Measurements from ENCODE around the gene SDHD. TPM values are rescaled to one million over a fixed set of nuclear protein-coding genes. Genes with fewer than 3 reads are reported as not detected.

Gene SDHD
- total and polyA plus RNA-seq, 9 of the 15 experiments (the other 6 are each of a cell fraction or from before 2014, with no cell fraction given): 150 to 1,225 (median 215) TPM

DNA sequence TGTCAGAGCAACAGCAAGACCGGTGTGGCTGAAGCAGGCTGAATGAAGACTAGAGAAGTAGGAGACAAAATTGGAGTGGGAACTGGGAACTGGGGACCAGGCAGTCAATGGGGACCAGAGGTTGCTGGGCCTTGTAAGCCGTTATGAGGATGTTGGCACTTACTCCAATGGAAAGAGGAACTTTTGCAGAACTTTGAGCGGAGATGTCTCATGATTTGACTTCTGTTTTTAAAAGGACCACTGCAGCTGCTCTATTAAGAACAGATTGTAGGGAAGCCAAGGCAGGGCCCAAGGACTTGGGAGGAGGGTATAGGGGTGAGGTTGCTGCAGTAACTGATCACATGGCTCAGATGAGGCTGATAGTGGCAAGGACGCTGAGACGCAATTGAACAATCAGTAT lies 43.0 kb downstream of the SDHD start:
- no peaks in the 10 kb centered on the region for H3K79me2 ChIP-seq (ENCODE audit: control insufficient read depth, insufficient read depth, low read length)
- TF ChIP-seq SREBF2 (CRISPR knock-in tag; IDR thresholded peaks at IDR 0.05): no peak
- no peak for TF ChIP-seq CHD7 (IDR thresholded peaks at IDR 0.05; ENCODE audit: low read depth, low read length)
- TF ChIP-seq, protein P1, sequence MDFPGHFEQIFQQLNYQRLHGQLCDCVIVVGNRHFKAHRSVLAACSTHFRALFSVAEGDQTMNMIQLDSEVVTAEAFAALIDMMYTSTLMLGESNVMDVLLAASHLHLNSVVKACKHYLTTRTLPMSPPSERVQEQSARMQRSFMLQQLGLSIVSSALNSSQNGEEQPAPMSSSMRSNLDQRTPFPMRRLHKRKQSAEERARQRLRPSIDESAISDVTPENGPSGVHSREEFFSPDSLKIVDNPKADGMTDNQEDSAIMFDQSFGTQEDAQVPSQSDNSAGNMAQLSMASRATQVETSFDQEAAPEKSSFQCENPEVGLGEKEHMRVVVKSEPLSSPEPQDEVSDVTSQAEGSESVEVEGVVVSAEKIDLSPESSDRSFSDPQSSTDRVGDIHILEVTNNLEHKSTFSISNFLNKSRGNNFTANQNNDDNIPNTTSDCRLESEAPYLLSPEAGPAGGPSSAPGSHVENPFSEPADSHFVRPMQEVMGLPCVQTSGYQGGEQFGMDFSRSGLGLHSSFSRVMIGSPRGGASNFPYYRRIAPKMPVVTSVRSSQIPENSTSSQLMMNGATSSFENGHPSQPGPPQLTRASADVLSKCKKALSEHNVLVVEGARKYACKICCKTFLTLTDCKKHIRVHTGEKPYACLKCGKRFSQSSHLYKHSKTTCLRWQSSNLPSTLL (IDR thresholded peaks at IDR 0.05): no peak
- TF ChIP-seq ZNF696 (CRISPR knock-in tag; conservative IDR thresholded peaks at IDR 0.05): no peak
- no peak for TF ChIP-seq SPI1 (IDR thresholded peaks at IDR 0.05; ENCODE audit: borderline replicate concordance, low read depth, low read length)
- peak; percentile 9; the same call in 1 of the 2 replicates for TF ChIP-seq USF2 (CRISPR knock-in tag; IDR thresholded peaks at IDR 0.05)
- H3K9me3 ChIP-seq (replicated peaks; ENCODE audit: control insufficient read depth, insufficient read depth, low read depth, low read length): no peaks in the 10 kb centered on the region
- no peaks in the 10 kb centered on the region for H3K27me3 ChIP-seq (ENCODE audit: control insufficient read depth in 2 of 2, insufficient read depth in 2 of 2, low read length in 2 of 2)
- ChIA-PET CTCF (ENCODE audit: low intra/inter-chr PET ratio) (no interaction called here), POLR2A (interaction anchor here (0.7 kb wide), 1 partner anchor 20 kb away, joined by 3 read pairs; no protein-coding TSS in a partner anchor)
- 43% methylated on average over 5 of the region's 5 CpGs for WGBS (ENCODE audit: insufficient coverage, low coverage, missing lambda C conversion rate)
- H3K4me3 ChIP-seq: no peak overlapping the region
- FAIRE-seq: no peak
- in situ Hi-C loops (cut with MboI): no loop called here
- no peak overlapping the region for H2AFZ ChIP-seq (ENCODE audit: low read depth, low read length)
- no peaks in the 10 kb centered on the region for H4K20me1 ChIP-seq (replicated peaks; ENCODE audit: control insufficient read depth, insufficient read depth, low read length)
- H3K9ac ChIP-seq (ENCODE audit: insufficient read depth in 1 of 2, low read depth in 2 of 2, low read length in 2 of 2): no peak overlapping the region
- intact Hi-C loops (cut with micrococcal nuclease): no loop called here
- no peak overlapping the region for H3K4me2 ChIP-seq (ENCODE audit: insufficient read depth, low read length)
- ATAC-seq: no peak
- no peaks in the 10 kb centered on the region for H3K36me3 ChIP-seq (ENCODE audit: control insufficient read depth, insufficient read depth, low read length)
- H3K27ac ChIP-seq (ENCODE audit: extremely low read depth, low read depth, low read length): no peak overlapping the region
- no peak for DNase-seq (ENCODE audit: extremely low read depth in 1 of 4, low spot score in 3 of 4)
- no peaks in the 10 kb centered on the region for H3K4me1 ChIP-seq (replicated peaks in 1 of 2; ENCODE audit: control insufficient read depth in 2 of 2, insufficient read depth in 2 of 2, low read length in 2 of 2)
- BruUV-seq (replicated peaks): no TSS peak
- H3K9me1 ChIP-seq (ENCODE audit: control insufficient read depth, insufficient read depth, low read length): no peaks in the 10 kb centered on the region

All from K562 (cell line).